Dedifferentiated amniotic fluid mesenchymal stem cell (primary cell): ENCODE data around the gene KRT6C.

ENCODE experiments used
- DNase-seq: peaks from one replicate; pipeline ENCODE4 v3.0.0-alpha.2; 2016; ENCODE audit errors: extremely low spot score

Gene KRT6C

GRCh38 chr12:52434760-52435530 is 38.7 kb downstream of the KRT6C start:
- DNase-seq, result no peak

- no peak for DNase-seq
Observed at GRCh38 chr12:52434081-52434733, 39.4 kb downstream of the KRT6C start, which contains the start of gene KRT75. KRT75 (minus strand) TSS chr12:52434371; CDS start chr12:52434304, 67 bp downstream.

GRCh38 chr12:52433501-52434080 is 40.0 kb downstream of the KRT6C start:
- DNase-seq, result no peak

- no peak for DNase-seq
Observed at GRCh38 chr12:52432559-52433207, 40.9 kb downstream of the KRT6C start.

- no peak for DNase-seq
Observed at GRCh38 chr12:52428121-52428520, 45.5 kb downstream of the KRT6C start.

- no peak for DNase-seq
Observed at GRCh38 chr12:52427083-52427482, 46.5 kb downstream of the KRT6C start.

- DNase-seq, result no peak
Observed at GRCh38 chr12:52426034-52426433, 47.6 kb downstream of the KRT6C start.

- no peak for DNase-seq
Observed at GRCh38 chr12:52425466-52425865, 48.1 kb downstream of the KRT6C start.

GRCh38 chr12:52423661-52424500 is 49.7 kb downstream of the KRT6C start:
- DNase-seq, result no peak

- DNase-seq, result no peak
Observed at GRCh38 chr12:52423035-52423434, 50.6 kb downstream of the KRT6C start.

- DNase-seq, result no peak
Observed at GRCh38 chr12:52419656-52420055, 53.9 kb downstream of the KRT6C start.

GRCh38 chr12:52418576-52419110 is 55.0 kb downstream of the KRT6C start:
- no peak for DNase-seq
